ENCODE results near the gene CXCL9.
"Not testable (repeated sequence)": the region's sequence is repeated elsewhere in the genome, so short reads cannot be mapped to it uniquely, and the experiment has no call there.

The CXCL9 gene

DNA sequence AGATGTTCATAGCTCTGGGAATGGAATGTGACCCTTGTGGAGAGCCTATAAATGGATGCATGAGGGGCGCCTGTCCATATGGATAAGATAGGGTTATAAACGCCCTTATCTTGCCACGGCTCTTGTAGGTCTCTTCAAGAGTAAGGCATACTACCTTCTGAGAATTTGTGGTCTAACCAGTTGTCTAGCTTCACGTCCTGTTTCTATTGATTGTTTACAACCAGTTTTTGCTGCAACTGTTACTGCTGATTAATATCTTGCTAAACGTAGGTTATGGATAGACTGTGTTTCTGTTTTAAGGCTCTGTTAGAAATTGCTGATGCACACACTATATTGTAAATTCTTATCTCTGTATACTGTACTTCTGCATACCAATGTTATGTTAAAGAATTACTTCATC lies 52.5 kb downstream of the CXCL9 start:
- H3K9me3 ChIP-seq (ENCODE audit: control insufficient read depth in 1 of 2, low read length in 2 of 2); H3K27ac ChIP-seq (ENCODE audit: low read length); H3K27me3 ChIP-seq (ENCODE audit: low read depth, low read length); H3K4me1 ChIP-seq (ENCODE audit: control insufficient read depth in 1 of 2, insufficient read depth in 2 of 2, low read length in 2 of 2); H3K4me3 ChIP-seq (ENCODE audit: low read depth in 1 of 2, low read length in 2 of 2): not testable (repeated sequence)
- H3K36me3 ChIP-seq (ENCODE audit: control insufficient read depth in 1 of 2, insufficient read depth in 2 of 2, low read length in 2 of 2): peaks cover 75 to 78% of the 10 kb centered on the region in 2 donors

GRCh38 chr4:75953509-75953908 lies 53.8 kb downstream of the CXCL9 start:
- Histone ChIP-seq H3K4me3 (ENCODE audit: low read depth in 1 of 2, low read length in 2 of 2) (no peak overlapping the region), H3K9me3 (ENCODE audit: control insufficient read depth in 1 of 2, low read length in 2 of 2) (no peaks in the 10 kb centered on the region), H3K27me3 (ENCODE audit: low read depth, low read length) (no peaks in the 10 kb centered on the region), H3K4me1 (ENCODE audit: control insufficient read depth in 1 of 2, insufficient read depth in 2 of 2, low read length in 2 of 2) (no peaks in the 10 kb centered on the region), H3K36me3 (ENCODE audit: control insufficient read depth in 1 of 2, insufficient read depth in 2 of 2, low read length in 2 of 2) (peaks cover 66 to 73% of the 10 kb centered on the region in 2 donors), H3K27ac (ENCODE audit: low read length) (no peak overlapping the region)

Data from muscle layer of duodenum (tissue), 2 donors.